Karpas-422 (cell line): ENCODE data around the gene SLF2. TPM values are rescaled to one million over a fixed set of nuclear protein-coding genes. Genes with fewer than 3 reads are reported as not detected.

Source experiments
- DNase-seq: peaks from one replicate; pipeline ENCODE4 v3.0.0-alpha.2; 2015
- H2AFZ ChIP-seq: fragments of 200-600 bp; sonication (generic); 2 replicates; pipeline ENCODE4 v1.6.1; 2014; ENCODE audit warnings: antibody characterized with exemption, low read length, mixed read lengths
- H3K27ac ChIP-seq: fragments of 200-600 bp; sonication (generic); 2 replicates; pipeline ENCODE4 v1.5.1; 2014; ENCODE audit warnings: mild to moderate bottlenecking, low read length, moderate library complexity
- H3K27me3 ChIP-seq: fragments of 200-600 bp; sonication (generic); 2 replicates; pipeline ENCODE4 v1.6.1; 2014; ENCODE audit warnings: low read length, mixed read lengths
- H3K36me3 ChIP-seq: fragments of 200-600 bp; sonication (generic); 2 replicates; pipeline ENCODE4 v1.6.1; 2014; ENCODE audit warnings: low read length, mixed read lengths; ENCODE audit not compliant: insufficient read depth
- H3K4me1 ChIP-seq: fragments of 200-600 bp; sonication (generic); 2 replicates; pipeline ENCODE4 v1.6.1; 2014; ENCODE audit warnings: mild to moderate bottlenecking, low read length, mixed read lengths
- H3K4me2 ChIP-seq: fragments of 200-600 bp; sonication (generic); 2 replicates; pipeline ENCODE4 v1.6.1; 2014; ENCODE audit warnings: low read length, low read depth, mild to moderate bottlenecking; ENCODE audit not compliant: poor library complexity, severe bottlenecking
- H3K4me3 ChIP-seq: fragments of 200-600 bp; sonication (generic); 2 replicates; pipeline ENCODE4 v1.5.1; 2014; ENCODE audit warnings: mild to moderate bottlenecking, antibody characterized with exemption, low read length, mixed read lengths
- H3K79me2 ChIP-seq: fragments of 200-600 bp; sonication (generic); 2 replicates; pipeline ENCODE4 v1.6.1; 2014; ENCODE audit warnings: mild to moderate bottlenecking, low read length, mixed read lengths
- H3K9ac ChIP-seq: fragments of 200-600 bp; sonication (generic); 2 replicates; pipeline ENCODE4 v1.6.0; 2014; ENCODE audit warnings: low read length
- H3K9me2 ChIP-seq: fragments of 200-600 bp; sonication (generic), shearing (Covaris generic); replicated peaks from 2 replicates; pipeline ENCODE4 v1.6.0; 2014; ENCODE audit warnings: mild to moderate bottlenecking, low read length, moderate library complexity; ENCODE audit not compliant: insufficient read depth
- H3K9me3 ChIP-seq: fragments of 300-700, 200-600 bp; sonication (generic); 2 replicates; pipeline ENCODE4 v1.6.1; 2014; ENCODE audit warnings: low read length, mixed read lengths
- H4K20me1 ChIP-seq: fragments of 200-600 bp; sonication (generic); 2 replicates; pipeline ENCODE4 v1.6.1; 2014; ENCODE audit warnings: mild to moderate bottlenecking, antibody characterized with exemption, low read length, low read depth; ENCODE audit not compliant: insufficient read depth
- total RNA-seq: library from RNA; depleted of rRNA; stranded (reverse); fragments of >200 nt; shearing (Covaris generic); gene quantifications from 2 replicates; pipeline ENCODE4 v1.2.3, GENCODE V29; 2014; ENCODE audit warnings: low replicate concordance

The SLF2 gene
- total RNA-seq, 1 experiment from 2014 or later, result 52.4 TPM

GRCh38 chr10:101005869-101006567 lies 93.3 kb downstream of the SLF2 start:
- no peaks in the 10 kb centered on the region for H4K20me1 ChIP-seq
- H2AFZ ChIP-seq, result no peak overlapping the region
- no peaks in the 10 kb centered on the region for H3K9me2 ChIP-seq

DNA sequence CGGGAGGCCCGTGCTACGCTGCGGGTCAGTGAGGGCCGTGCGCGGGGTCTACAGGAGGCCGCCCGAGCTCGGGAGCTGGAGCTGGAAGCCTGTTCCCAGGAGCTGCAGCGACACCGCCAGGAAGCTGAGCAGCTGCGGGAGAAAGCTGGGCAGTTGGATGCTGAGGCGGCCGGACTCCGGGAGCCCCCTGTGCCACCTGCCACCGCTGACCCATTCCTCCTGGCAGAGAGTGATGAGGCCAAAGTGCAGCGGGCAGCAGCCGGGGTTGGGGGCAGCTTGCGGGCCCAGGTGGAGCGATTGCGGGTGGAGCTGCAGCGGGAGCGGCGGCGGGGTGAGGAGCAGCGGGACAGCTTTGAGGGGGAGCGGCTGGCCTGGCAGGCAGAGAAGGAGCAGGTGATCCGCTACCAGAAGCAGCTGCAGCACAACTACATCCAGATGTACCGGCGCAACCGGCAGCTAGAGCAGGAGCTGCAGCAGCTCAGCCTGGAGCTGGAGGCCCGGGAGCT lies 93.9 kb downstream of the SLF2 start:
- Histone ChIP-seq H3K4me2 (no peak overlapping the region), H3K79me2 (no peaks in the 10 kb centered on the region), H3K36me3 (0 out of 2 replicates have a peak, but pooled peaks cover 3% of the 10 kb centered on the region), H3K4me3 (no peak overlapping the region), H3K9me3 (no peaks in the 10 kb centered on the region), H3K9me2 (no peaks in the 10 kb centered on the region), H2AFZ (no peak overlapping the region), H4K20me1 (no peaks in the 10 kb centered on the region), H3K4me1 (peaks cover 3% of the 10 kb centered on the region; the same call in 1 of the 2 replicates), H3K9ac (no peak overlapping the region), H3K27me3 (no peaks in the 10 kb centered on the region), H3K27ac (no peak overlapping the region)
- no peak for DNase-seq

More at GRCh38 chr10:101005869-101006567, 93.3 kb downstream of the SLF2 start:
- H3K4me1 ChIP-seq, result peaks cover 3% of the 10 kb centered on the region; the same call in 1 of the 2 replicates
- 0 out of 2 replicates have a peak, but pooled peaks cover 3% of the 10 kb centered on the region for H3K36me3 ChIP-seq
- no peak overlapping the region for H3K9ac ChIP-seq
- no peak overlapping the region for H3K4me3 ChIP-seq
- no peaks in the 10 kb centered on the region for H3K27me3 ChIP-seq
- no peaks in the 10 kb centered on the region for H3K9me3 ChIP-seq
- no peak overlapping the region for H3K4me2 ChIP-seq
- no peak for DNase-seq
- H3K27ac ChIP-seq, result no peak overlapping the region
- H3K79me2 ChIP-seq, result peaks cover 4% of the 10 kb centered on the region

DNA sequence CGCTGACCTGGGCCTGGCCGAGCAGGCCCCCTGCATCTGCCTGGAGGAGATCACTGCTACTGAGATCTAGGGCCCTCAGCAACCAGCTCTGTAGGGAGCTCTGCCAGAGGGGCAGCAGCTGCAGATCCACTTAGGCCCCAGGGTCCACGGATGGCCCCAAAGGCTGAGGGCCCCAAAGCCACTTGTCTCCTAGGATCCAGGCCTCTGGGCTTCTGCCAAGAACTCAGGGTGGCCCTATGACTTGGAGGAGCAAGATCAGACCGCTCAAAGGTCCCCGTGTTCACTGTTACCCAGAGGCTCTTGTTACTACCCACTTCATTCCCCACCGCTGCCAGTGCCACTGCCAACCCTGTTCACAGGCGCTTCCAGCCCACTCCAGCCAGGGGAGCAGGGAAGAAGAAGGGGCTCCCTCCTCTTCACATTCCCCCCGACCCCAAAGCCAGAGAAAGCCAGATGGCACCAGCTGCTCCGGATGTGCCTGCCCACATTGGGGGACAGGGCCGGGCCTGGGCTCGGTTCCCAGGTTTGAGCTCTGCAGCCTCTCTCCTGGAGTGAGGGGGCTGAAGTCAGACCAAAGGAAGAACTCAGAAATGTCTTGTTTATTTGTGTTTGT lies 94.4 kb downstream of the SLF2 start:
- 0 out of 2 replicates have a peak, but pooled peaks cover 3% of the 10 kb centered on the region for H3K36me3 ChIP-seq
- H3K79me2 ChIP-seq, result no peaks in the 10 kb centered on the region
- H4K20me1 ChIP-seq, result no peaks in the 10 kb centered on the region
- no peaks in the 10 kb centered on the region for H3K9me3 ChIP-seq
- no peaks in the 10 kb centered on the region for H3K9me2 ChIP-seq
- H3K4me3 ChIP-seq, result no peak overlapping the region
- H3K4me1 ChIP-seq, result peaks cover 3% of the 10 kb centered on the region; the same call in 1 of the 2 replicates
- H3K4me2 ChIP-seq, result no peak overlapping the region
- no peak overlapping the region for H3K9ac ChIP-seq
- H3K27ac ChIP-seq, result no peak overlapping the region
- H2AFZ ChIP-seq, result no peak overlapping the region
- no peaks in the 10 kb centered on the region for H3K27me3 ChIP-seq
- DNase-seq, result no peak

- no peak overlapping the region for H2AFZ ChIP-seq
- no peak for DNase-seq
- no peaks in the 10 kb centered on the region for H3K79me2 ChIP-seq
- H3K27me3 ChIP-seq, result no peaks in the 10 kb centered on the region
- H3K4me1 ChIP-seq, result peaks cover 9% of the 10 kb centered on the region
- no peaks in the 10 kb centered on the region for H3K9me3 ChIP-seq
- H3K27ac ChIP-seq, result no peak overlapping the region
- no peak overlapping the region for H3K4me3 ChIP-seq
- H3K4me2 ChIP-seq, result no peak overlapping the region
- no peak overlapping the region for H3K9ac ChIP-seq
- 0 out of 2 replicates have a peak, but pooled peaks cover under 1% of the 10 kb centered on the region for H3K36me3 ChIP-seq
- no peaks in the 10 kb centered on the region for H3K9me2 ChIP-seq
- no peaks in the 10 kb centered on the region for H4K20me1 ChIP-seq
These were observed 95.4 kb downstream of the SLF2 start for GRCh38 chr10:101007915-101008822.

DNA sequence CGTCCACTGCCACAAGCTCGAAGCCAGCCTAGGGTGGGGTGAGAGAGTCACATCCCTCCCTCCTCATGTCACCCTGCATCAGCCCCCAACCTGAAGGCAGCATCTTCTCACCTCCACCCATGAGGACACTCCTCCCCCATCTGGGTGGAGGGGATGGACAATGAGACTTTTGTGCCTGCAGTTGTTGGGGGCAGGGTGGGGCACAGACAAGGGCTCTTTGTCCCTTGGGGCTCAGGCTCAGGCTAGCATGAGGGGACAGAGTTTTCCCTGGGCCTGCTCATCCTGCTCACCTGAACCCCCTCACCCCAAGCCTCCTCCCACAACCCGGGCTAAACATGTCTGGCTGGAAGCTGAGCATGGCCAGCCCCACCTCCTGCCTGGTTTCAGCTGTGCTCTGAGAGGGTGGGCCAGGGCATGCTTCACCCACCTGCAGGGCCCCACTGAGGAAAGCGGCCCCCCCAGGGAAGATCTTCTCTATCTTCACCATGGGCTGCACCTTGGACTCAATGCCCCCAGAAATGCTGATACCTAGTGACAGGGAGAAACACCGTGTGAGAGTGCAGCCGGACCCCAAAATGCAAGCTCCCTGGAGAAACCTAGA lies 96.2 kb downstream of the SLF2 start:
- Histone ChIP-seq H3K27me3 (no peaks in the 10 kb centered on the region), H3K36me3 (no peaks in the 10 kb centered on the region), H3K4me2 (no peak overlapping the region), H3K9me2 (no peaks in the 10 kb centered on the region), H3K4me3 (no peak overlapping the region), H3K27ac (no peak overlapping the region), H2AFZ (no peak overlapping the region), H3K4me1 (peaks cover 14% of the 10 kb centered on the region), H3K9ac (no peak overlapping the region), H3K79me2 (no peaks in the 10 kb centered on the region), H4K20me1 (no peaks in the 10 kb centered on the region), H3K9me3 (no peaks in the 10 kb centered on the region)
- no peak for DNase-seq

DNA sequence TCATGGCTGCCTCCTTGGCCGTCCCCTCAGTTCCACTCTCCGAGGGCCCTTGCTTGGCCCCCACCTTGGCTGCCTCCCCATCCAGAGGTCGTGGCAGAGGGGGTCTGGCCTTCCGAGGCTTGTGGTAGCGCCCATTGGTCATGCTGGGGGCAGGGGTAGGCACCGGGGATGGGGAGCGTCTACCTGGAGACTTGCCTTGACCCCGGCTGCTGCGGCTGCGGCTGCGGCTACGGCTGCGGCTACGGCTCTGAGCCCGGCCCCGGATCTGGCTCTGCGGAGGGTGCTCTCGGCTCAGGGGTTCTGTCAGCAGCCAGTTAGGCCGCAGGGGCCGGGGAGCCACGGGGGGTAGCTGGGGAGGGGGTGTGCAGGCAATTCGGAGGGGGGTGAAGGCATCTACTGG lies 97.6 kb downstream of the SLF2 start:
- H3K27ac ChIP-seq, result no peak overlapping the region
- no peak overlapping the region for H3K4me3 ChIP-seq
- no peaks in the 10 kb centered on the region for H3K36me3 ChIP-seq
- no peak overlapping the region for H3K9ac ChIP-seq
- no peaks in the 10 kb centered on the region for H4K20me1 ChIP-seq
- H3K27me3 ChIP-seq, result no peaks in the 10 kb centered on the region
- no peaks in the 10 kb centered on the region for H3K9me2 ChIP-seq
- DNase-seq, result no peak
- H3K4me1 ChIP-seq, result peaks cover 27% of the 10 kb centered on the region
- no peaks in the 10 kb centered on the region for H3K79me2 ChIP-seq
- H2AFZ ChIP-seq, result no peak overlapping the region
- H3K9me3 ChIP-seq, result no peaks in the 10 kb centered on the region
- no peak overlapping the region for H3K4me2 ChIP-seq

DNA sequence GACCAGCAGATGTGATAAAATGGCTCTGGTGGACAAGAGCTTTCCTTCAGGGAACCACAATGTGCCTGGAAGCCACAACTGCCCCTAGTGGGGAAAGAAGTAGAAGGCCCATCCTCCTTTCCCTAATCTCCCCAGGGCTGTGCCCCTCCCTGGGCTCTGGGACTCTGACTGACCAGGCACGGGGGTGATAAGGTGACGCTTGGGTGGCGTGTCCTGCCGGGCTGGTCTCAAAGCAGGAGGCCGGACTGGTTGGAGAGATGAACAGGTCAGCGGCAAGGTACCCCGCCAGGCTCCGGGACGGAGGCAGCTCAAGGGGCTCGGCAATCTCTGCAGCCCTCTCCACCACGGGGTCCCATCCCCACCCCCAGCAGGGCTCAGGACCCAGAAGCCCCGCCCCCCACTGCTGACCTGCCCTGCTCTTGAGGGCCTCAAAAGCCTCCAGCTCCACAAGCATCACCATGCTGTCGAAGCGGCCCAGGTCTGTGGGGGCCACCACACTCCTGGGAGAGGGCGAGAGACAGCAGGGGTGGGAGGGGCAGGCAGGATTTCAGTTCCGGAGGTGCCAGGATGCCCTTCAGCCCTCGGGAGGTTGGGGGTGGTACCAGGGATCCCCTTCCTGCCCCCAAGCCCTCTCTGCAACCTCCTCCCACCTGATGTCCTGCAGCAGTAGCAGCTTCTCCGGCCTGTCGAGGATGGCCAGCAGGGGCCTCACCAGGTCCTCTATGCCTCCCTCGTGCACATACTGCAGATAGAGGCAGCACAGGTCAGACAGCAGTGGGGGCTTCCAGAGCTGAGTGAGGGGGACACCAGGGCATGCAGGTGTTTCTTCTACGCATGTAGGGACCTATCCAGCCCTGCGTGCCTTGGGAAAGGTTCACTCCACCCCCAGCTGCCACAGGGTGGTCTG lies 99.0 kb downstream of the SLF2 start:
- H3K9me3 ChIP-seq, result no peaks in the 10 kb centered on the region
- H3K9ac ChIP-seq, result no peak overlapping the region
- H3K9me2 ChIP-seq, result no peaks in the 10 kb centered on the region
- H3K4me1 ChIP-seq, result peaks cover 41% of the 10 kb centered on the region
- no peak for DNase-seq
- H2AFZ ChIP-seq, result no peak overlapping the region
- no peaks in the 10 kb centered on the region for H4K20me1 ChIP-seq
- H3K79me2 ChIP-seq, result no peaks in the 10 kb centered on the region
- no peak overlapping the region for H3K27ac ChIP-seq
- no peaks in the 10 kb centered on the region for H3K27me3 ChIP-seq
- no peaks in the 10 kb centered on the region for H3K36me3 ChIP-seq
- H3K4me2 ChIP-seq, result no peak overlapping the region
- H3K4me3 ChIP-seq, result no peak overlapping the region
